NCI-H524 treated with DMSO at 0.1 percent for 48 hours (cell line): Measurements from ENCODE around the gene SUSD6.
A peak's percentile ranks its signal among the peaks of the same experiment; 100 is the strongest.
"Not testable (repeated sequence)": the region's sequence is repeated elsewhere in the genome, so short reads cannot be mapped to it uniquely, and the experiment has no call there.

Source experiments
- DNase-seq: peaks from one replicate; lab custom pipeline; 2025; lab: John Stamatoyannopoulos, UW

SUSD6 gene

DNA sequence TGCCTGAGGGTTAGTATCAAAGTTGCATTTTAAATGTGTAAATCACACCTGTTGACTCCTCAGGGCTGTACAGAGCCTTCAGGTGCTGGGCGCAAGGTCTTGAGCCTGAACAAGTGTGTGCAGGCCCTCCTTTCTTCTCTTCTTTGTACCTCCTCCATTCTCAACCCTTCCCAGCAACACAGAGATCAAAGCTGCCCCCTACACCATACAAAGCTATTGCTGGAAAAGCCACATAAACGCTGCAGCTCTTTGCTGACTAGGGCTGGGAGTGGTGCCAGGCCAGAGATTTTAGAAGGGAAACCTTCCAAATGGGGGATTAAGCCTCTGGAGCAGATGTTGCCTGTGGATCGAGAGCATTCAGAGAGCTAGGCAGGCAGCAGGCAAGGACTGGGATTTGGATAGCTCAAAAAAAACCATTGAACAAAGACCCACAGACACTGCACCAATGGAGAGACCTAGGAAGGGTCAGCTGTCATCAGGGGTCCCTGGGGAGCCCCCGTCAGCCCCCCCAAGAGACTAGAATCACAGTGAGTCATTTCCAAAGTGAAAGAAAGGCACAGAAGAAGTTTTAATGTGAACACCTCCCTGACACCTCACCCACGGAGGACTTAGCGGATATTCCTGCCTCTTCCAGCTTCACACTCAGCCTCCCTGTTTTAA is 18.2 kb upstream of the SUSD6 start:
- peak; percentile 100 for DNase-seq

DNA sequence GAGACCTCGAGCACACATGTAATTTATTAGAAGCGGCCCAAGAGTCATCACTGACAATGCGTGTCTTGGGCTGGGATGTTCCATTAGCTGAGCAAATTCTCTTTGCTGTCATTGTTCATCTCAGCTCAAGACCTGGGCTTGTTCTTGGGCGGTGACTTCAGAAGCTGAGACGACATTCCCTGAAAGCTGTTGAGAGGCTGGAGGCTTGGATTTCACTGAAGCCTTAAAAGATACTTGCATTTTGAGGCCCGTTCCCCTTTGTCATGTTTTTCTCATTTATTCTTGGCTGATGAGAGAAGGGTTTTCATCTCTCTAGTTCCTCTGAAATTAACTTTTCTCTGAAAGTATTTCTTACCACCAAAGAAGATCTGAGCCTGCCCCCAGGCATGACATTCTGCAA is 16.6 kb upstream of the SUSD6 start:
- DNase-seq = no peak

DNA sequence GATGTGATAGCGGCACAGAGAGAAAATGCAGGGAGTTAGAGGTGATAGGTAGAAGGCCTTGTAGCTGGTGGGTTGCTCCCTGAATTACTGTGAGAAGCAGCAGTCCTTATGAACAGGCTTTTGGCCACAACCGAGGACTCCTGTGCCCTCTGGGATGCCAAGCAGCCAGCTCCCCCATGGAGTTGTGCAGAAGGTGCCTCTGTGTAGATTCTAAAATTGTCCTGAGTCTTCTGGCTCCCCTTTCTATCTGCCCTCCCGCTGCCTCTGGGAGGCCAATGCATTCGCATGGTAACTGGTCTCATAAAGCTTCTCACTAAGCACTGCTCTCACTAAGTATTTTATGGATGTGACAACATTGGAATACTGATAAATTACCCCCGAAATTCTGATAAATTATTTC is 16.1 kb upstream of the SUSD6 start:
- no peak for DNase-seq

DNA sequence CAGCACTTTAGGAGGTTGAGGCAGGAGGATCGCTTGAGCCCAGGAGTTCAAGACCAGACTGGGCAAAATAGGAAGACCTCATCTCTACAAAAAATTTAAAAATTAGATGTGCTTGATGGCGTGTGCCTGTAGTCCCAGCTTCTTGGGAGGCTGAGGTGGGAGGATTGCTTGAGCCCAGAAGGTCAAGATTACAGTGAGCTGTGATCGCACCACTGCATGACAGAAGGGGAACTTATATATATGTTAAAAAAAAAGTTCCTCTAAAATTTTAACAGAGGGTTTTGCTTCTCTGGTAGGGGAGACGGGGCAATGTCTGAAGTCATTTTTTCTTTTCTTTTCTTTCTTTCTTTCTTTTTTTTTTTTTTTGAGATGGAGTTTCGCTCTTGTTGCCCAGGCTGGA is 12.0 kb upstream of the SUSD6 start:
- not testable (repeated sequence) for DNase-seq

DNA sequence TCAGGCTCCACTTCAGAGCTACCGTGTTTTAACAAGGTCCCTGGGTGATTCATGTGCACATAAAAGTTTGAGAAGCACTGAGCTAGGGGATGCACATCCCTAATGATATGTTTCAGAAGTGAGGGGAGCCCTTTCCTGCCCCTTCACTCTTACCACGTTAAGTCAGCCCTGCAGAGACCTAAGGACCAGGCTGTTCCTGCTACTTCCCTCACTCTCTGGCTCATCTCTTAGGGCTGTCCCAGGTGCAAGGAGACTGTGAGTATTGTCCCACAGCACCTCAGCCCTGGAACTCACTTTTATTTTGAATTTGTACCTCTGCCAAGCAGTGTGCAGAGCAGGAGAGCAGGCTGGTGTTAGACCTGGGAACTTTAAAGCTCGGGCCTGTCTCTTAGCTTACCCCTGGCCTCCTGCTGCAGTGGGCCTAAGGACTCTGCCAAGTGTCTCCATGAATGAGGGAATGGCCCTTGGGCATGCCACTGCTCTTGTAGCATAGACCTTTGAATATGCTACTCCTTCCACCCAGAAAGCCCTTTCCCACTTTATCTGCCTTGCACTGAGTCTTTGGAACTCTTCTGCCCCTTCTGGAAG is 11.0 kb upstream of the SUSD6 start:
- DNase-seq = no peak

DNA sequence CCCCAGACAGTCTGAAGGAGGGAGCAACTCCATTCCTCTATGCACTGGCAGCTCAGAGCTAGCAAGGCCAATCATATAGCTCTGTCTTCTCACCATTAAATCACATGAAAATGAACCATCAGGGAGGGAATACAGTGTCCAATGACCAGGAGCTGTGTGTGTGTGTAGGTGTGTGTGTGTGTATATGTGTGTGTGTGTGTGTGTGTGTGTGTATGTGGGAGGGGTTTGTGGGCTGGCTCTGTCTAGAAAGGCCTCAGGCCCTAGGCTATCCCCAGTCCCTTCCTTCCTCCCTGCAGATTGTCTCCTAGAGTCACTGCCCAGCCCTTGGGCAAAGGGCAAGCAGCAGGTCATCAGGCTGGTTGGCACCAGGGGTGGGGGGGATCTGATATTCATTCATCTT is 5.7 kb upstream of the SUSD6 start:
- DNase-seq = no peak

DNA sequence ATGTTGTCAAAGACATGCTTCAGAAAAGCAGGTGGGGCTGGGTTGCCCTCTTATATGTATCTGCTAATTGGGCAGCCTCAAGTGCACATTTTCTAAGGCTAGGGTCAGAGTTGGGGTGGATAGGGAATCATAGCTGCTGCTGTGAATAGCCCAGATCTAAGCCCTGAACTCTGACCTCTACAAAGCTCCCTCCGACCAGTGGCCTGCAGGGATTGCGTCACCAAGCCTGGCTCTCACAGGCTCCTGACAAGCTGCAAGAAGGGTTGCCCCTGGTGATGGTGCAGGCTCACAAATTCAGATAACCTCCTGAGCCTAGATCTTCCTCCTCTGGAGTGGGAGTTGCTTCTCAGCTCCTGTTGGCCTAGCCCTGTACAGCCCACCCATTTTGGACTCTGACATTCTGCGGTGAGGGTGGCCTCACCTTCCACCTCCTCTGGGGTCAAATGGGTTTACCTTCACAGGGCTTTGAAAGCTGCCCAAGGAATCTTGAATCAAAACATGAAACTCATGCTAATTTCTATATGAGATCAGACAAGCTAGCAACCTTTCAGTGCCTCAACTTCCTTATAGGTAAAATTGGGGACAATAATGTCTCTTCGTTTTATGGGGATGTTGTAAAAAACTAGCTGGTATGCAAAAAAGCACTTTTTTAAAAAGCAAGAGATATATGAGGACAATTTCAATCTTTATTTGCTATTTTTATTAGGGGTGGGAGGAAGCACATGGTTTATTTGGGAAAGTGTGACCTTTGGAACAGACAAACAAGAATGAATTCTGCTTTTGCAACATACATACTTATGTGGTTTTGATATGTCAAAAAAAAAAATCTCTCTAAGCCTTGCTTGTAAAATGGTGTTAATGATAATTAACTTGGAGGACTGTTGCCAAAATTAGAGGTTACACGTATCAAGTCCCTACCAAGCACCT is 4.9 kb upstream of the SUSD6 start:
- no peak for DNase-seq

DNA sequence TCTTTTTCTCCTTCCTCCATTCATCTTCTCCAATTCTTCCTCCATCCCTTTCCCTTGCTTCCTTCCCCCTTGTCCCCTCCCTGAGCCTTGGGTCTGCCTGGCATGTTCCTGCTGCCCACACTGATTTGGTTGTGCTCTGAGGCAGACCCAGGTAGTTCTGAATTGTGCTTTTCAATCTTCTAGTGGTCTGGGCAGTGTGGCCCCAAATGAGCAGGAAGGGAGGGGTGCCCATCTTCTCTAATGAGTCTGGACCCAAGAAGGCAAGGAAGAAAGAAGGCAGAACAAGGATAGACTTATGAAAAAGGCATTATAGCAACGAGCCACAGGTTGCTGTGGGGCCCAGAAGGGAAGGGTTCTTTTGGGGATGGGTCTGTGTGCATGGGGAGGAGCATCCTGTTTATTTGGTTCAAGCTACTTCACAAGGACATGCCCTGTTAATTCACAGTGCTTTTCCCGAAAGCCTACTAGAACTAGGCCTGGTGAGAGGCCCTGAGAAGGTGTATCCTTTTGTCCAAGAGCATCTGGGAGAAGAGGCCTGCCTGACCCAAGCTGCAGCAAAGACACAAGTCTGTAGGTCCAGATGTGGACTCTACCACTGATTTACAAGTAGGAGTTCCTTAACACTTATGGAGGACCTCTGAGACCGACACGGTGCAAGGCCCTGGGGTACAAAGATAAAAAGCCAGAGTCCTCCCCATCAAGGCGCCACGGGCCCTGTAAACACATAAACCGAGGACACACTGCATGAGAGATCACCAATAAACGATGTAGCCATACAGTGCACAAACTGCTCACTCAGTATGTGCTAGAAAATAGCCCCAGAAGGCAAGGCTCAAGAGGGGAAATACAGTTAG is 1.1 kb upstream of the SUSD6 start:
- DNase-seq = no peak

DNA sequence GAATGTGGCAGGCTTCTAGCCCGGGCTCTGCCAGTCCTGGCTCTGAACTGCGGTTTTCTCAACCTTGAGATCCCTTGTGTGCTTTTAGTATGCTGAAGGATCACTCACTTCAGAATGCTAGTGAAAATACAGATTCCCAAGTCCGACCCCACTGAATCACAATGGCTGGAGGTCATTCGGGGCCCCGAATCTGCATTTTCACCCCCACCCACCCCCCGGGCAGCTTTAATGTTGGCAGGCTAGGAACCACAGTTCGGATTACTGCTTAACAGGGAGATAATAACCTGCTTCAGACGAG is 573 bp upstream of the SUSD6 start:
- no peak for DNase-seq

DNA sequence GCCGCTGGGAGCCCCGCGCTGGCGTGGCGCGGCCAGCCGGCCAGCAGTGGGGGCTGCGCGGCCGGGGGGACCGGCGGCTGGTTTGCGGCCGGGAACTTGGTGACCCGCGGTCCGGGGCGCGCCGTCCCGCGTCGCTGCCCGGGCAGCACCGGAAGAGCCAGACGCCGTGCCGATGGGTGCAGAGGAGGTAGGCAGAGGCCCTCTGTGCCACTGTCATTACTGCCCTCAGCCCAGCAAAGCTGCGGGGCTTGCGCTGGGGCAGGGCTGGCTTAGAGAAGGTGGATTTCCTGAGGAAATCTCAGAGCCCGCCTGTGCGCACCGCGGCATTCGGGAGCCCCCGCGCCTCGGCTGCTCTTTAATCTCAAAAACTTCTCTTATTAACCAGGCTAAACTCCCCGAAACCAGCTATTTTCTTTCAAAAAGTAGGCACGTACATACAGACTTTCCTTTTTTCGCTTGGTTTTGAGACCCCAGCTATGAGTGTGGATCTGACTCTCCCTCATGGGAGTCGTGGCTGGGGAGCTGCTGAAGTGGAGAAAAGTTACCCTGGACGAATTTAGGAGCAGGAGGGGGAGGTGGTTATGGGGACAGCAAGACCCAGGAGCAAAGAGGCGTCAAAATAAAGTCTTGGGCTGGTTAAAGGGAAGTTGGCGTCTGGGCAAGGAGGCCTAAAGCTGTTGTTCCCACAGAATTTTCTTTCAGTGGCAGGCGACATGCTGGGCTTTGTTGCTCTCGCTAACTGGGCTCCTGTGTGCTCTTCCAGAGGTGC is 802 bp downstream of the SUSD6 start:
- DNase-seq = no peak

DNA sequence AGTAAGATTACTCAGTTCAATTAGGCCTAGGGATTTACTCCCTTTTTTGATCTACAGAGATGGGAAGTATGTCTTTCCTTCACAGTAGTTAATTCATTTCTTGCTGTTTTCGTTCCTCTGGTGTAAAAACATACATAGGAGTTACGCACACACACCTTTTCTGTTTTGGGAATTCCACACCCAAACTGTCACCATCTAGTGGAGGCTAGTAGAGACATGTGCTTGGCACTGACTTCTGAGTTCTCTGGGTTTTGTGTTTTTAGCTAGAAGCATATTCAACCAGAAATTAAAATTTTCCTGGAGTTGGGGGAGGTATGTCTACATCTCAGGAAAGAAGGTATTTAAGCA is 1.4 kb downstream of the SUSD6 start:
- DNase-seq = no peak

DNA sequence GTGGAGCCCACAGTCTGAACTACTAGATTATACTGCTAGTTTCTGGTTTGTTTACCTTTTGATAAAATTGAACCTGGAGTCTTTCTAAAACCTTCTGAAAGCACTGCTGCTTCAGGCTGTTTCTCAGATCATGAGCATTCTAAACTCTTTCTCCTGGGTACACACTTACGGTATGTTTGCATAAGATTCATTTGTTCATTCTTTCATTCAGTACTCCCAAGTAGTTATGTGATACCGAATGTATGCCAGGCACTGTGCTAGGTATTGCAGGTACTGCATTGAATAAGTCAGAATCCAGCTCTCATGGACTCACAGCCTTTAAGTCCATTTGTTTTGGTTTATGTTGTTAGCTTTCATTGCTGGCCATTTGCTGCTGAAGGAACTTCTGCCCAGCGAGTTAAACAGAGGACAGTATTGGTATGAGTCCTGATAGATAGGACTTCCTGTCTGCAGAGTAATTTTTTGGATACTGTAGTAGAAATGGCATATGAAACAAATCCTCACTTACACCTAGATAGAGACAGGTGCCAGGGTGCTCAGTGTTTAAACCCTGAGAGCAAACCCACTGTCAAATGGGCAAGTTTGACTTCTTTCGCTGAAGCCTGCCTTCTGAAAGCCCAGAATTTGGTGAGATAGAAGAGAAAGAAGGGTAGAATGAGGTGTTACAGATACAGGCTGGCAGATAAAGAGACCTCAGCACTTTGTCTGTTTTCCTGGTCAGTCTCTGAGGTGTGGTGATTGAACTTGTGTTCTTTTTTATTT is 2.1 kb downstream of the SUSD6 start:
- no peak for DNase-seq

DNA sequence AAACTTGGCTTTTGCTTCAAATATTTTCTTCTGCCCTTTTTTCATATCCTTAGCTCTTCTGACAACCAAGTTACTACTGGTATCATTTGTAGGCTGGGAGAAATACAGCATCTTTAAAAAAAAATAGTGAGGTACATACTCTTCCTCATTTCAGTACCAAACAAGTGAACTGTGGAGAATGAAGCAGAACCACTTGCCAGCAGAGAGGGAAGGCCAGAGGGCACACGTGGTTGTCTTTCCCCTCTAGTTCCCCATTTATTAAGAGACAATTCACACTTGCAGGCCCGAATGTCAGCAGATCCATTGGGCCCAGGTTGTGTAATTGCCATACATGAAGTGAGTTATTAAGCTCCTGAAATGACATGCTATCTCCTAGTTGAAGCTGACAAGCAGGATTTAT is 3.2 kb downstream of the SUSD6 start:
- no peak for DNase-seq

DNA sequence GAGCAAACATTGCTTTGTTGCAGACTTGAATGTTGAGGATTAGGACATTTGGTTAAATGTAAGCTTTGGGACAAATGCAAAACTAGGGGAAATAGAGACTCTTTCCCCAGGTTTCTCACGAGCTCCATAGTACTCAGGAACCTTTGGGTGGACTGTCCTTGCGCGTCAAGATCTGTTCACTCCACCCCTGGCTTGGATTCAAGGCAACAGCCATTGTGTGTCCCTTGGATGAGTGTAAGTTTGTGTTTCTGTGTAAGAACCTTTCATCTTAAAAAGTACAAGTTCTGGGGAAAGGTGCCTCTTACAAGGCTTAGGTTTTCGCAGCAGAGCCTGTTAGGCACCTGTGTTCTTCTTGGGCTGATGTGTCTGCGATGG is 3.7 kb downstream of the SUSD6 start:
- DNase-seq = no peak

DNA sequence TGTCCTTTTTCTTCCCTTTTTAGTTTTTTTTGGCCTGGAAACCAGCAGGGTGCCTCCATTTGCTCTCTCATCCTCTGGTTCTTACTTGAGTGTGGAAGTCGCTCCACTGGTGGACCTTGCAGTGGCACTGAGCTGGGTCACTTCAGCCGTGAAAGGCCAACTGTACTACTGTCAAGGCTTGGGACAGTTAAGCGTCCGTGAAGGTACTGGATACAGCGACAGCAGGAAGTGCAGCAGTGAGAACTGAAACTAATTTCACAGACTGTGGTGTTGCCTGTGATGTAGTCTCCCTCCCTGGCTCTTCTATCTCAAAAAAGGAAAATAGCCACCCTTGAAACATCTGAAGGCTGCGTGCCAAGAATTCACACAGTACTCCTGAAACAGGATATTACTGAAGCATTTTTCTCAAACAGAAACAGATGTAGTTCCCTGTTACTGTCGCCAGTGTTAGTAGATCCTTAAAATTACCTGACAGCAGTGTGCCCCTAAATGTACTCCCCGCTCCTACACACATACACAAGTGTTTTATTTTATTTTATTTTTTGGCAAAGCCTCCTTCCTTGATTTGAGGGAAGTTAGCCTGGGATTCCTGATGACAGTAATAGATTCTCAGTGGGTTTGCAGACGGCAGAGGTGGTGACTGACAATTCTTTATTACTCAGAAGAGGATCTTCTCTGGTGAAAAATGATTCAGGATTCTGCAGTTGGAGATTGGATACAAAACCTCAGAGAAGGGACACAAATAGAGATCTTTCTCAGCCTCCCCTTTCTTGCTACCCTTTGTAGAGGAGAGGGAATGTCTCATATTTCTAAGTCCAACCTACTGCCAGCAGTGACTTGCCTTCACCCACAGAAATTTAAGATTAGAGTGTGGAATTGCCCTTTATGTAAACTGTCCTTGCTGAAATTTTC is 4.4 kb downstream of the SUSD6 start:
- DNase-seq = peak; percentile 62

DNA sequence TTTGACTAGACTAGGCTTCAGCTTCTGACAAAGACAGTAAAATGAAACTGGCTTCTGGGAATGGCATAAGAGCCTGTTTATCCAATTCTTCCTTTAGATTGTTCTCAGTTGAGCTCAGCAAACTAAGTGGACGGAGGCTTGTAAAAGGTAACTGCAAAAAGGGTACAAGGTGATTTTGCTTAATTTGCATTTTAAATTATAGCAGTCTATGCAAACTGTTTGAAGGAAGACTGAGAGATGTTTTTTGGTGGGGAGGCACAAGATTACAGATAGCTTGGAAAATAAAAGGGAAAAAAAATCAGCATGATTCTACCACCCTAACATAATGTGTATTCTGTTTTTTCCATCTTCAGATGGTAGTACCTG is 5.0 kb downstream of the SUSD6 start:
- no peak for DNase-seq

DNA sequence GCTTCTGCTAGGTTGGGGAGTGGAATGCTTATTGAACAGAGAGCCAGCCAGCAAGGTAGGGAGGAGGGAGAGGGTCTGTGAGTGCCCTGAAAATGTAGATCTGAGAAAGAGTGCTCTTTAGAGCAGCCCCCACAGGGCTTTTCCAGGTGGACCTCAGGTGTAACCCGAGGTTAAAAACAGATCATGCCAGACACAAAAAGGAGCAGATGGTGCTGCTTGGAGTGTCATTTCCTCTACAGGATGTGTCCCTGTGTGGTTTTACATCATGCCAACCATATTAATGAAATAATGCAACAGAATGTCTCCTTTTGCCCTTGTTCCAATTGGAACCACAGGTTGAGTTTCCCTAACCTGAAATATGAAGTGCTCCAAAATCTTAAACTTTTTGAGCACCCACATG is 6.4 kb downstream of the SUSD6 start:
- DNase-seq = no peak

DNA sequence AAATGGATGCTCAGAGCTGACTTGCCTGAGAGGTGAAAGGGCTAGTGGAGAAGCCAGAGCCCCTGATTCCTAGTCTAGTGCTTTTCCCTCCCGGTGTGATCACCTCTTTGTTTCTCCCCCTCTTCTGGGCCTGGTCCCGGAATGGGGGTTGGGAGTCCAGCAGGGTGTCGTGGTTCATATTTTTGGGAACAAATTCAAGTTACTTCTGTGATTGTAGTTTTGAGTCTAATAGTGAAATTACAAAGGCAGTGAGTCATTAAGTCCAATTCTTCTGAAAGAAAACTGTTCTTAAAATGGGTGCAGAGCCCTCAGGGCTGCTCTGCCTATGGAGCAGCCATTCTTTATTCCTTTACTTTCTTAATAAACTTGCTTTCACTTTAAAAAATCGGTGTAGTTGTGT is 7.6 kb downstream of the SUSD6 start:
- DNase-seq = no peak

DNA sequence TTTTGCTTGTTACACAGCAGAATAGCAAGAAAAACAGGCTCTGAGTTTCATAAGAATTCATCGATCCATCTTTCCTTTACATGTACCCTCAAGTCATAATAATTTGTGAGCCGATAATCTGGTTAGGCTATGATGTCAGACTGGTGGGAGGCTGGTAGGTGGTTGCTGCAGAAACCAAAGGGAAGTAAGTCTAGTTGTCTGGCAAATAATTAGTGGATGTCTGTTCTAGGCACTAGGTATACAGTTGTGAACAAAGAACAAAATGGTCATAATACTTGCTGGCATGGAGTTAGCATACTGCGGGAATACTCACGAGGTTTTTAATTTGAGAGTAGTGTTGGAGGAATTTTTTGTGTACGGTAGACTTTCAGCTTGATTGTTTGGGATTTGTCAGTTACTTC is 8.8 kb downstream of the SUSD6 start:
- DNase-seq = no peak

DNA sequence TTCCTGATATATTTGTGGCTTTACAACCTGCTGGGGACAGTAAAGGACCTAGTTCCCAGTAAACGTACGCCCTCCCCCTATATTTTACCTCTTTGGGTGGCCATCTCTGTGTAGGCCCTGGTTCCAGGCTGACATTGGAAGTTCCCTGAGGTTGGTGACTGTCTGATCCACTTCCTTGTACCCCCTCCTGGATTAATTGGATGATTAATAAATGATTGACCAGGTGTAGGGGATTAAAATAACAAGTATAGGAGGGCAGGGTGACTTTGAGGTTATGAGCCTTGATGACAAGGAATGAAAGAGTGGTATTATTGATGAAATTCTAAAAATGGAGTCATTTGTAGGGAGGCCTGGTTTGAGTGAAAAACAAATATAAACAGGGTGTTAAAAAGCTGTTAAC is 9.6 kb downstream of the SUSD6 start:
- no peak for DNase-seq
